NCI-H82 treated with DMSO at 0.1 percent for 48 hours (cell line): ENCODE data around the gene RAD17.
"Not testable (repeated sequence)": the region's sequence is repeated elsewhere in the genome, so short reads cannot be mapped to it uniquely, and the experiment has no call there.

ENCODE experiments used
- DNase-seq: peaks from one replicate; lab custom pipeline; 2025; ENCODE audit not compliant: unreplicated experiment; lab: John Stamatoyannopoulos, UW

RAD17 gene

GRCh38 chr5:69372394-69372793, 2.8 kb downstream of the RAD17 start:
- no peak for DNase-seq

- no peak for DNase-seq
Measured at GRCh38 chr5:69374911-69375446, 5.4 kb downstream of the RAD17 start.

DNA sequence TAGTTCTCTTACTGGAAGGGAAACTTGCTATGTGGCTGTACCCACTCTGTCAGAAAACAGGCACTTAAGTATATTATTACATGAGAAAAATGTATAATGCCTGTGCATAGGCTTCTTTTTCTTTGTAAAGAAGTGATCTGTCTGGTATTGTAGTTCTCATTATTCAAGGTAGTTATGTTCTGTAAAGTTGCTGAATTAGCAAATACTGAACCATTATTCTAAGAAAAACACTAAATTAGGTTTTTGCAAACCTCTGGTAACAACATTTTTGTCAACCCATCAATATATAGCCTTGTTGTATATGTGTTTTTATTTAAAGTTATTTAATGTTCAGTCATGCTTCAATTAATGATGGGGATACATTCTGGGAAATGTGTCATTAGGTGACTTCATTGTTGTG, 8.8 kb downstream of the RAD17 start:
- no peak for DNase-seq

DNA sequence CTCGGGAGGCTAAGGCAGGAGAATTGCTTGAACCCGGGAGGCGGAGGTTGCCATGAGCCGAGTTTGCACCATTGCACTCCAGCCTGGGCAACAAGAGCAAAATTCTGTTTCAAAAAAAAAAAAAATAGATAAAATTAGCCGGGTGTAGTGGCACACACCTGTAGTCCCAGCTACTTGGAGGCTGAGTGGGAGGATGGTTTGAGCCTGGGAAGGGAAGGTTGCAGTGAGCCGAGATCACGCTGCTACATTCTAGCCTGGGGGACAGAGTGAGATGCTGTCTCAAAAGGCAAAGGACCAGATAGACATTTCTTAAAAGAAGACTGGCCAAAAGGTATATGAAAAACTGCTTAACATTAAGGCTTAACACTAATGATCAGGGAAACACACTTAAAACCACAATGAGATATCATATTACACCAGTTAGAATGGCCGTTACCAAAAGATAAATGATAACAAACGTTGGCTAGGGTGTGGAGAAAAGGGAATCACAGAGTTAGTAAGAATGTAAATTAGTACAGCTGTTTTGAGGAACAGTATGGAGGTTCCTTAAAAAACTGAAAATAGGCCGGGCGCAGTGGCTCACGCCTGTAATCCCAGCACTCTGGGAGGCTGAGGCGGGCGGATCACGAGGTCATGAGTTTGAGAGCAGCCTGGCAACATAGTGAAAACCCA, 35.2 kb downstream of the RAD17 start:
- no peak for DNase-seq

DNA sequence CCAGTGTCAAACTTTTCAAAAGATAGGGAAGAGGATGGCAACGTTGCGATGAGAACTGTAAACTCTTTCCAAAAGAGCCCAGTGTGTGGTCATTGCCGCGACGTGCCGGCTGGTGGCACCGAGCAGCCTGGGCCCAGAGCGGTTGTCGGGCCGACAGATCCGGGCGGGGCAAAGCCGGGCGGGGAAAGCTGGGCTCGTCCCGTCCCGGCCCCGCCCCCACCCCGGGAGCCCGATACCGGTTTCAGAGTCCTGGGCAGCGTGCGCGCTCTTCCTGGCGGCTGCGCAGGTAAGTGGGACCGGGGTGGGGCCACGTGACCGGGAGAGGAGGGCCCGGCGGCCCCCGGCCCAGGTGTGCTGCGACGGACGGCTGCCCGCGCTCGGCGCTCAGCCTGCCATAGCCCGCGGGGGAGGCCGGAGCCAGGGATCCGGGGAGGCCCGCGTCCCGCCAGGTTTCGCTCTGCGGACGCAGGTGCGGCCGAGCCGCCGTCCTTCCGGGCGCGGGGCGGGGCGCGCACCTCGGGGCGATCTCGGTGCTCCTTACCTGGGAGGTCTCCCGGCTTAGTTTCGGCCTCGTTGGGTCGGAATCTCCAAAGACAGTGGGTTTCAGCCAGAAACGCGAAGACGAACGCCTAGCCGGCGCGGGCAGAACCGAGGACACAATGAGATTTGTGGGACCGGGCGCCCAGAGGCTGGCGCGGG, 45.4 kb downstream of the RAD17 start, which contains the start of gene MARVELD2:
TSS of gene MARVELD2 (plus strand) at position 232 of the 699 bp plus-strand sequence. CDS start 4,270 bp downstream, outside the sequence.
- no peak for DNase-seq

DNA sequence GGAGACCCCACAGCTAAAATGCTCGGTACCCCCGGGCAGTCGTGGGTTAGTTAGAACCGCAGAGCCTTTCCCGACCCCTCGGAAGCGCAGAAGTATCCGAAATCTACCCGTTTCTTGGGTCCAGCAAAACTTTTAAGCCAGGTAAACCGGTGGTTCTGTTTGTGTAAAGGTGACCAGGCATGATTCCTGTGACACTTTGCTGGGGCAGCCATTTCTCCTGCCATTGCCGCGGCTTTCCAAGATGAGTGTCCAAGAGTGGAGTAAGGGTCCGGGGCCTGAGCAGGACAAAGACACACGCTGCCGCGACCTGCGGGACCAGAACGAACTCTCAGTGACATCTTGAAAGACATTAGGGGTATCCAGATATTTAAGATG, 46.0 kb downstream of the RAD17 start:
- DNase-seq: no peak

DNA sequence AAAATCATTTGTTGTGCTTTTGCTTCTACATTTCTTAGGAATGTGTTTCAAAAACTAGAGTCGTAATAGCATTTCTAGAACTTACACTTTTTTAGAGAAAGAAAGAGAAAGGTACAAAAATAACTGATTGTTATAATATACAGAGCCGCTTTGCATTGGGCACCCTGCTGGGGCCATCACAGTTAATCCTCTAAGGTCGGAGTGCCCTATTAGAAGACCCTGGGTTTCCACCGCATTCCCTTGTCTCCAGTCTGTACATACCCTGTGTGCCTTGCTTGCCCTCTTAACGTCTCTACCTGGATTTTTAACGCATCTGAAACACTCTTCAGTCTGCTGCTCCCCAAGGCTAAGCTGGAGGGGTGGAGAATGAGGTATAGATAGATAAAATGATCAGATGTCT, 46.6 kb downstream of the RAD17 start:
- no peak for DNase-seq

DNA sequence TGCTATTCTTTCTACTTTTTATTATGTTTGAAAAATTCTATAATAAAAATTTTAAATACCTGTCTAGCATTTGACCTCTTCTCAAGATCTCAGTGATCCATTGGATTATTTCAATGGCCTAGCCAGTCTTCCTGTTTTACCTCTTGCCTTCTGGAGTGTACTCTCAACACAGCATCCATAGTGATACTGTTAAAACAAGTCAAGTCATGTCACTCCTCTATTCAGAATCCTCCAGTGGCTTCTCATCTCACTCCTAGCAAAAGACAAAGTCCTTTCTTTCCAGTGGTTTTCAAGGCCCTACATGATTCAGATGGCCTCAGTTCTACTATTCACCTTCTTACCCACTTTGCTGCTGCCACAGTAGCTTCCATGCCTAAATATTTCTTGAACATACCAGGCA, 47.1 kb downstream of the RAD17 start:
- DNase-seq: no peak

DNA sequence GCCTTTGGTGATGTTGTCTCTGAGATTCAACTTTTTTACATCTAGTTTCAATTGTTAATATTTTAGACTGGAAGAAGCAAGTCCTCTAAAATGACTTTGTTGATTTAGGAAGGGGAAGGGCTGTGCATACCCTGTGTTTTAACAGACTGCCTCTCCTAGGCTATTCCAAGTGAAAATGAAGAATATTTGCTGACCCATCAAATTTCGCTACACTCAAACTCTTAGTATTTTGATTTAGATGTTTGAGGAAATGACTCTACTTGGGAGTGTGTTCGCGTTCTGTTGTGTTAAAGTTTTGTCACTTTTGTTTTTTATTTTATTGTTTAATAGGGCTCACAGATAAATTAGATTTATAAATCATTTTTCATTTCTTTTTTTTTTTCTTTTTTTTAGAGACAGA, 48.9 kb downstream of the RAD17 start:
- no peak for DNase-seq

GRCh38 chr5:69431424-69432303, 62.0 kb downstream of the RAD17 start:
- DNase-seq: no peak

DNA sequence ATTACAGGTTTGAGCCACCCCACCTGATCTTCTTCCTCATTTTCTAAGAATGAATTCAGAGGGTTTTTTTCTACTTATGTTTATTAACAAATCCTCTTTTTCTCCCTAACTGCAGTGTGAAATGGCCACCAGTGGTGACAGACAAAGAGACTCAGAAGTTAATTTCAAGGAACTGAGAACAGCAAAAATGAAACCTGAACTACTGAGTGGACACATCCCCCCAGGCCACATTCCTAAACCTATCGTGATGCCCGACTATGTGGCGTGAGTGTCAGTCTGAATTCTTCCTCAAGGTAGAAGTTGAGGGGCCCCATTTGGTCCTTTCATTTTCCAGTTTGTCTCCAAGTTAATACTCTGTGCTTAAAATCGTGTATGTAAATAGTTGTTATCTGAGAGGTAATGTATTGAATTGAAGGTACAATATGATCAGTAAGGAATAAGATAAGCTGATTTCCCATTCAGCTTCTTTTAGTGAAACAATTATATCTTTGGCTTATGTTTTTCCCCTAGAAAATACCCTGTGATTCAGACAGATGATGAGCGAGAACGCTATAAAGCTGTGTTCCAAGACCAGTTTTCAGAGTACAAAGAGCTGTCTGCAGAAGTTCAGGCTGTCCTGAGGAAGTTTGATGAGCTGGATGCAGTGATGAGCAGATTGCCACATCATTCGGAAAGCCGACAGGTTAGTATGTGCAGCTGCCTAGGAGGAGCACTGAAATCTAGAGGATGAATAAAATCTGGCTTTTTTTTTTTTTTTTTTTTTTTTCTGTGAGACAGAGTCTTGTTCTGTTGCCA, 63.0 kb downstream of the RAD17 start:
- no peak for DNase-seq

DNA sequence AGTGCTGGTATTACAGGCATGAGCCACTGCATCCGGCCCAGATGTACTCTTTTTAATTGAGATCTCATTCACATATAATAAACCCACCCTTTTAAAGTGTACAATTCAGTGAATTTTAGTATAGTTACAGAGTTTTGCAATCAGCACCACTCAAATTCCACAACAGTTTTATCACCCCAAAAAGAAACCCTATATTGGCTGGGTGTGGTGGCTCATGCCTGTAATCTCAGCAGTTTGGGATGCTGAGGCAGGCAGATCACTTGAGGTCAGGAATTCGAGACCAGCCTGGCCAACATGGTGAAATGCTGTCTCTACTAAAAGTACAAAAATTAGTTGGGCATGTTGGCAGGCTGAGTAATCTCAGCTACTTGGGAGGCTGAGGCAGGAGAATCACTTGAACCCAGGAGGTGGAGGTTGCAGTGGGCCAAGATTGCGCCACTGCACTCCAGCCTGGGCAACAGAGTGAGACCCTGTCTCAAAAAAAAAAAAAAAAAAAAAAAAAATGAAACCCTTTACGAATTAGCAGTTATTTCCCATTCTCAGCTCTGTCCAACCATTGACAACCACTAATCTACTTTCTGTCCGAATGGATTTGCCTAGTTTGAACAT, 65.8 kb downstream of the RAD17 start:
- DNase-seq: not testable (repeated sequence)

- no peak for DNase-seq
Measured at GRCh38 chr5:69444127-69444754, 74.6 kb downstream of the RAD17 start.

DNA sequence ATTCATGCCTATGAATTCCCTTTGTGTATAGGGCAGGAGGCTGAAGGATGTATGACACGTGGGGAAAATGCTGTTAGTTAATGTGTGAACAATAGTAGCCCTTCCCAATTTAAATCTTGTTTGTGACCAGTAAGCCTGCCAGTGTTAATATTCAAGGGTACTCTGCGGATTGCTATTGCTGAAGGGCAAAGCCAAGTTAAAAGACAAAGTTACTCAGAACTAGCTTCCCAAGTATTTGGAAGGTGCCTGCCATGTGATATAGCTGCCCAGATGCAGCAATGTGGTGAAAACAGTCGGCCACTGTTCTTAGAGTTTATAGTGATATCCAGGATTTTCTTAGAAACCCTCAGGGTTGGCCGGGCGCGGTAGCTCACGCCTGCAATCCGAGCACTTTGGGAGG, 79.9 kb downstream of the RAD17 start:
- no peak for DNase-seq

GRCh38 chr5:69450116-69450515, 80.5 kb downstream of the RAD17 start:
- no peak for DNase-seq

GRCh38 chr5:69450527-69450926, 80.9 kb downstream of the RAD17 start:
- not testable (repeated sequence) for DNase-seq

DNA sequence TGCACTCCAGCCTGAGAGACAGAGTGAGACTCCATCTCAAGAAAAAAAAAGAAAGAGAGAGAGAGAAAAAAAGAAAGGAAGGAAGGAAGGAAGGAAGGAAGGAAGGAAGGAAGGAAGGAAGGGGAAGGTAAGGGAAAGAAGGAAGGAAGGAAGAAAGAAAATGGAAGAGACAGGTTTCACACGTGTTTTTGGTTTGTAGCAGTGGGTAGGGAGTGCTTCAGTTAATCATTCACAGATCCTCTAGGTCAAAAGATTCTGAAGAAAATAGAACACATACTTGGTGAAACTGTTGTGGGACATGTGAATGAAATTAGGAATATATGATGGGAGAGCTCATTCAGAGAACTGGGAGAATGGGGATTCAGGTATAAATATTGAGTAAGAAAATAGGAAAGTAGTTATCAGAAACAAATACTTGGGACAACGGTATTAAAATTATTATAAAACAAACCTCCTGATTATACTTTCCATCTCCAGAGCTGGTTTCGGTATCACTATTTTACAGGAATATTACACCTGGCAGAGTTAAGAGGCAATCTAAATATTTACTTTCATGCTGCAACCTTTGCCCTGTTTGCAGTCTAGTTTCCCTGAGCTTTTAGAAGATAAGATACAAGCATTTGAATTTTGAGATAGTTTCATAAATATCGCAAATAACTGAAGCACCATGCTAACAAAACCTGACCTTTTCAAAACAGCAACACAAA, 82.5 kb downstream of the RAD17 start:
- DNase-seq: no peak

DNA sequence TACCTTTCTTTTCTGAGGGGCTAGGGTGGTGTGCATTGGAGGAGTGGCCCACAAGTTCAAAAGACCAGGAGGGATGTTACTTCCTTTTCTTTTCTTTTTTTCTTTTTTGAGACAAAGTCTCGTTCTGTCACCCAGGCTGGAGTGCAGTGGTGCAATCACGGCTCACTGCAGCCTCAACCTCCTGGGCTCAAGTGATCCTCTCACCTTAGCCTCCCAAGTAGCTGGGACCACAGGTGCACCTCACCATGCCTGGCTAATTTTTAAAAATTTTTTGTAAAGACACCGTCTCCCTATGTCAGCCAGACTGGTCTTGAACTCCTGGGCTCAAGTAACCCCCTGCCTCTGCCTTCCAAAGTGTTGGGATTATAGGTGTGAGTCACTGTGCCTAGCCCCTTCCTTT, 83.9 kb downstream of the RAD17 start:
- not testable (repeated sequence) for DNase-seq
